K562 (cell line): ENCODE results near the gene DENND1A. TPM values are rescaled to one million over a fixed set of nuclear protein-coding genes. Genes with fewer than 3 reads are reported as not detected.
A peak's percentile ranks its signal among the peaks of the same experiment; 100 is the strongest.

Source experiments
- FIP1L1 ChIP-seq: fragments of 200-400 bp; formaldehyde crosslinking; IDR thresholded peaks from 2 replicates; pipeline ENCODE4 v1.6.1; 2018; ENCODE audit warnings: mild to moderate bottlenecking, low read depth, low read length; ENCODE audit not compliant: poor library complexity, severe bottlenecking
- RAD21 ChIP-seq, 2 experiments: fragments of 250-450 bp in 1 of 2; fragments of 450-650 bp in 1 of 2; sonication (Bioruptor Pico) in 1 of 2; formaldehyde crosslinking in 1 of 2; IDR thresholded peaks in 1 of 2; conservative IDR thresholded peaks in 1 of 2; 2 replicates each; pipeline versions ENCODE4 v1.4.0 to v1.8.0; 2020 to 2022; ENCODE audit warnings: mild to moderate bottlenecking in 2 of 2, moderate library complexity in 1 of 2
- TAF1 ChIP-seq: IDR thresholded peaks from 2 replicates; pipeline ENCODE4 v1.6.1; 2011; ENCODE audit warnings: mild to moderate bottlenecking, low read length, moderate library complexity; ENCODE audit not compliant: insufficient read depth, control insufficient read depth, severe bottlenecking; ENCODE audit errors: extremely low read depth
- polyA plus RNA-seq, 8 experiments: library from polyadenylated mRNA; depleted of rRNA in 4 of 8; stranded (reverse) in 5 of 8; unstranded in 3 of 8; fragments of >200 nt; fragmentation: Nextera tagmentation in 2 of 8; fragmentation: Illumina TruSeq in 1 of 8; extraction: Ambion mirVana in 2 of 8; extraction: Trizol in 1 of 8; gene quantifications; 2 replicates each; pipeline versions ENCODE4 v1.2.1 to v1.2.3, GENCODE V29; 2011 to 2014; ENCODE audit warnings: inconsistent platforms in 1 of 8, missing spikeins in 1 of 8
- total RNA-seq, 7 experiments: library from RNA; depleted of rRNA in 6 of 7; stranded (reverse); fragments of >200 nt in 6 of 7; fragmentation: Illumina TruSeq in 2 of 7; extraction: Trizol in 2 of 7; gene quantifications; 2 replicates each; pipeline versions ENCODE4 v1.2.1 to v1.2.3, GENCODE V29; 2011 to 2021; ENCODE audit warnings: low replicate concordance in 1 of 7
- TF ChIP-seq, protein P1 (sequence below), 2 experiments: fragments of 450-650 bp in 1 of 2; sonication (generic) in 1 of 2; formaldehyde crosslinking in 1 of 2; IDR thresholded peaks; 2 replicates each; pipeline versions ENCODE4 v1.7.1 to v1.9.0; 2016 to 2022; ENCODE audit warnings: inconsistent platforms in 1 of 2, mild to moderate bottlenecking in 1 of 2, missing genetic modification reagents in 1 of 2
- TF ChIP-seq, protein P2 (sequence below): sonication (generic); formaldehyde crosslinking; IDR thresholded peaks from 2 replicates; pipeline ENCODE4 v1.9.0; 2022; ENCODE audit warnings: mild to moderate bottlenecking, missing genetic modification reagents
- TF ChIP-seq, protein P3 (sequence below): sonication (generic); formaldehyde crosslinking; IDR thresholded peaks from 2 replicates; pipeline ENCODE4 v1.8.0; 2022; ENCODE audit warnings: missing genetic modification reagents, mild to moderate bottlenecking, borderline replicate concordance
- TF ChIP-seq, protein P4 (sequence below): sonication (generic); formaldehyde crosslinking; IDR thresholded peaks from 2 replicates; pipeline ENCODE4 v1.8.0; 2023; ENCODE audit warnings: missing genetic modification reagents, mild to moderate bottlenecking, borderline replicate concordance

The DENND1A gene
- total and polyA plus RNA-seq, 9 of the 15 experiments (the other 6 are each of a cell fraction or from before 2014, with no cell fraction given) = 7.6 to 29.5 (median 15.7) TPM

DNA sequence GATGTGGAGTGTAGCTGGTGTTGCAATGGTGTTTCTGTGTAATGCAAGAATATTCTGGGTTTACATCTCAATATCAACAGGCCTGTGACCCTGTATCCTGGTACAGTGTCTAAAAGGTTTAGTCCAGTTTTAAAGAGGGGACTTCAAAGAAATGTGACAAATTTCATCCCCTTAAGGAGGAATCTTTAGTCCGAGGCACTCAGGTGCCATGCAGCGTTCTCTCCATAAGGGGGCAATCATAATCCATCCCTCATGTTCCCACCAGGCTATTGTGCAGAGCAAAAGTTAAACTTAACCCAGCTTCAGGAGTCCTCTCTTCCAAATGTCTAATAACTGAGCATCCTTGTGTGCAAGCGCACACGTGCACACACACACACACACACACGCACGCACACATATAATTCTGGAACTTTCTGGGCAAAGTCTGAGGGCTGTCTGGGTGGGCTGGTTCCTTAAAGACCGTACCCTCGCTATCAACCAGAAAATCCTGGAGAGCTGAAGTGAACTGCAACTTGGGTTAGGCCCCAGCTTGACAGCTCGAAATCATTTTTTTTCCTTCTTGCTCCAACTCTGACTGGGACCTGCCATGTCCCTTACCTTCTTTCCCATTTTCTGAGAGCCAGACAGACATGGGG is 527.9 kb downstream of the DENND1A start (continued):
- TF ChIP-seq, protein P1, sequence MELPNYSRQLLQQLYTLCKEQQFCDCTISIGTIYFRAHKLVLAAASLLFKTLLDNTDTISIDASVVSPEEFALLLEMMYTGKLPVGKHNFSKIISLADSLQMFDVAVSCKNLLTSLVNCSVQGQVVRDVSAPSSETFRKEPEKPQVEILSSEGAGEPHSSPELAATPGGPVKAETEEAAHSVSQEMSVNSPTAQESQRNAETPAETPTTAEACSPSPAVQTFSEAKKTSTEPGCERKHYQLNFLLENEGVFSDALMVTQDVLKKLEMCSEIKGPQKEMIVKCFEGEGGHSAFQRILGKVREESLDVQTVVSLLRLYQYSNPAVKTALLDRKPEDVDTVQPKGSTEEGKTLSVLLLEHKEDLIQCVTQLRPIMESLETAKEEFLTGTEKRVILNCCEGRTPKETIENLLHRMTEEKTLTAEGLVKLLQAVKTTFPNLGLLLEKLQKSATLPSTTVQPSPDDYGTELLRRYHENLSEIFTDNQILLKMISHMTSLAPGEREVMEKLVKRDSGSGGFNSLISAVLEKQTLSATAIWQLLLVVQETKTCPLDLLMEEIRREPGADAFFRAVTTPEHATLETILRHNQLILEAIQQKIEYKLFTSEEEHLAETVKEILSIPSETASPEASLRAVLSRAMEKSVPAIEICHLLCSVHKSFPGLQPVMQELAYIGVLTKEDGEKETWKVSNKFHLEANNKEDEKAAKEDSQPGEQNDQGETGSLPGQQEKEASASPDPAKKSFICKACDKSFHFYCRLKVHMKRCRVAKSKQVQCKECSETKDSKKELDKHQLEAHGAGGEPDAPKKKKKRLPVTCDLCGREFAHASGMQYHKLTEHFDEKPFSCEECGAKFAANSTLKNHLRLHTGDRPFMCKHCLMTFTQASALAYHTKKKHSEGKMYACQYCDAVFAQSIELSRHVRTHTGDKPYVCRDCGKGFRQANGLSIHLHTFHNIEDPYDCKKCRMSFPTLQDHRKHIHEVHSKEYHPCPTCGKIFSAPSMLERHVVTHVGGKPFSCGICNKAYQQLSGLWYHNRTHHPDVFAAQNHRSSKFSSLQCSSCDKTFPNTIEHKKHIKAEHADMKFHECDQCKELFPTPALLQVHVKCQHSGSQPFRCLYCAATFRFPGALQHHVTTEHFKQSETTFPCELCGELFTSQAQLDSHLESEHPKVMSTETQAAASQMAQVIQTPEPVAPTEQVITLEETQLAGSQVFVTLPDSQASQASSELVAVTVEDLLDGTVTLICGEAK (IDR thresholded peaks at IDR 0.05) = no peak
- TF ChIP-seq, protein P1 (CRISPR knock-in tag; IDR thresholded peaks at IDR 0.05) = no peak
- TF ChIP-seq, protein P2, sequence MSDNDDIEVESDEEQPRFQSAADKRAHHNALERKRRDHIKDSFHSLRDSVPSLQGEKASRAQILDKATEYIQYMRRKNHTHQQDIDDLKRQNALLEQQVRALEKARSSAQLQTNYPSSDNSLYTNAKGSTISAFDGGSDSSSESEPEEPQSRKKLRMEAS = 0 out of 2 replicates have a peak, but pooled peaks have one; percentile 5
- TF ChIP-seq, protein P3, sequence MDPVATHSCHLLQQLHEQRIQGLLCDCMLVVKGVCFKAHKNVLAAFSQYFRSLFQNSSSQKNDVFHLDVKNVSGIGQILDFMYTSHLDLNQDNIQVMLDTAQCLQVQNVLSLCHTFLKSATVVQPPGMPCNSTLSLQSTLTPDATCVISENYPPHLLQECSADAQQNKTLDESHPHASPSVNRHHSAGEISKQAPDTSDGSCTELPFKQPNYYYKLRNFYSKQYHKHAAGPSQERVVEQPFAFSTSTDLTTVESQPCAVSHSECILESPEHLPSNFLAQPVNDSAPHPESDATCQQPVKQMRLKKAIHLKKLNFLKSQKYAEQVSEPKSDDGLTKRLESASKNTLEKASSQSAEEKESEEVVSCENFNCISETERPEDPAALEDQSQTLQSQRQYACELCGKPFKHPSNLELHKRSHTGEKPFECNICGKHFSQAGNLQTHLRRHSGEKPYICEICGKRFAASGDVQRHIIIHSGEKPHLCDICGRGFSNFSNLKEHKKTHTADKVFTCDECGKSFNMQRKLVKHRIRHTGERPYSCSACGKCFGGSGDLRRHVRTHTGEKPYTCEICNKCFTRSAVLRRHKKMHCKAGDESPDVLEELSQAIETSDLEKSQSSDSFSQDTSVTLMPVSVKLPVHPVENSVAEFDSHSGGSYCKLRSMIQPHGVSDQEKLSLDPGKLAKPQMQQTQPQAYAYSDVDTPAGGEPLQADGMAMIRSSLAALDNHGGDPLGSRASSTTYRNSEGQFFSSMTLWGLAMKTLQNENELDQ (CRISPR knock-in tag) = no peak
- TF ChIP-seq TAF1 = no peak
- no peak for TF ChIP-seq FIP1L1
- TF ChIP-seq RAD21 (CRISPR knock-in tag; conservative IDR thresholded peaks at IDR 0.05 in 1 of 2, IDR thresholded peaks at IDR 0.05 in 1 of 2) = peak; percentile 71 to 88
- TF ChIP-seq, protein P4, sequence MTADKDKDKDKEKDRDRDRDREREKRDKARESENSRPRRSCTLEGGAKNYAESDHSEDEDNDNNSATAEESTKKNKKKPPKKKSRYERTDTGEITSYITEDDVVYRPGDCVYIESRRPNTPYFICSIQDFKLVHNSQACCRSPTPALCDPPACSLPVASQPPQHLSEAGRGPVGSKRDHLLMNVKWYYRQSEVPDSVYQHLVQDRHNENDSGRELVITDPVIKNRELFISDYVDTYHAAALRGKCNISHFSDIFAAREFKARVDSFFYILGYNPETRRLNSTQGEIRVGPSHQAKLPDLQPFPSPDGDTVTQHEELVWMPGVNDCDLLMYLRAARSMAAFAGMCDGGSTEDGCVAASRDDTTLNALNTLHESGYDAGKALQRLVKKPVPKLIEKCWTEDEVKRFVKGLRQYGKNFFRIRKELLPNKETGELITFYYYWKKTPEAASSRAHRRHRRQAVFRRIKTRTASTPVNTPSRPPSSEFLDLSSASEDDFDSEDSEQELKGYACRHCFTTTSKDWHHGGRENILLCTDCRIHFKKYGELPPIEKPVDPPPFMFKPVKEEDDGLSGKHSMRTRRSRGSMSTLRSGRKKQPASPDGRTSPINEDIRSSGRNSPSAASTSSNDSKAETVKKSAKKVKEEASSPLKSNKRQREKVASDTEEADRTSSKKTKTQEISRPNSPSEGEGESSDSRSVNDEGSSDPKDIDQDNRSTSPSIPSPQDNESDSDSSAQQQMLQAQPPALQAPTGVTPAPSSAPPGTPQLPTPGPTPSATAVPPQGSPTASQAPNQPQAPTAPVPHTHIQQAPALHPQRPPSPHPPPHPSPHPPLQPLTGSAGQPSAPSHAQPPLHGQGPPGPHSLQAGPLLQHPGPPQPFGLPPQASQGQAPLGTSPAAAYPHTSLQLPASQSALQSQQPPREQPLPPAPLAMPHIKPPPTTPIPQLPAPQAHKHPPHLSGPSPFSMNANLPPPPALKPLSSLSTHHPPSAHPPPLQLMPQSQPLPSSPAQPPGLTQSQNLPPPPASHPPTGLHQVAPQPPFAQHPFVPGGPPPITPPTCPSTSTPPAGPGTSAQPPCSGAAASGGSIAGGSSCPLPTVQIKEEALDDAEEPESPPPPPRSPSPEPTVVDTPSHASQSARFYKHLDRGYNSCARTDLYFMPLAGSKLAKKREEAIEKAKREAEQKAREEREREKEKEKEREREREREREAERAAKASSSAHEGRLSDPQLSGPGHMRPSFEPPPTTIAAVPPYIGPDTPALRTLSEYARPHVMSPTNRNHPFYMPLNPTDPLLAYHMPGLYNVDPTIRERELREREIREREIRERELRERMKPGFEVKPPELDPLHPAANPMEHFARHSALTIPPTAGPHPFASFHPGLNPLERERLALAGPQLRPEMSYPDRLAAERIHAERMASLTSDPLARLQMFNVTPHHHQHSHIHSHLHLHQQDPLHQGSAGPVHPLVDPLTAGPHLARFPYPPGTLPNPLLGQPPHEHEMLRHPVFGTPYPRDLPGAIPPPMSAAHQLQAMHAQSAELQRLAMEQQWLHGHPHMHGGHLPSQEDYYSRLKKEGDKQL (CRISPR knock-in tag) = no peak
- TF ChIP-seq, all 486 proteins: peak for 9
